ENCODE measurements around the gene CCL3. TPM values are rescaled to one million over a fixed set of nuclear protein-coding genes. Genes with fewer than 3 reads are reported as not detected.
A peak's percentile ranks its signal among the peaks of the same experiment; 100 is the strongest.

CCL3 gene
- polyA plus RNA-seq, 3 donors, result 161 to 328 (median 190) TPM

GRCh38 chr17:36092230-36092629 is 2.3 kb upstream of the CCL3 start:
- intact Hi-C loops (cut with micrococcal nuclease), result loop anchor here in 1 of 2 donors (5.0 kb wide), 1 partner anchor 120 kb away; the partner anchor contains the start of gene CCL4L2

GRCh38 chr17:36089339-36089865 is 541 bp downstream of the CCL3 start:
- no peak overlapping the region for H3K9ac ChIP-seq (ENCODE audit: insufficient read depth, low read length, poor library complexity, severe bottlenecking)
- intact Hi-C loops (cut with micrococcal nuclease), result loop anchor here in 1 of 2 donors (10.0 kb wide), 1 partner anchor 105 kb away; the partner anchor contains the start of genes CCL3L1 and CCL3L3
- 67% methylated on average over 2 of the region's 4 CpGs for WGBS (ENCODE audit: insufficient coverage)
- H3K9me3 ChIP-seq (replicated peaks in 1 of 2; ENCODE audit: control insufficient read depth in 1 of 2, insufficient read depth in 1 of 2, low read length in 2 of 2), result no peaks in the 10 kb centered on the region
- no peak for TF ChIP-seq CTCF (IDR thresholded peaks at IDR 0.05)
- H3K27ac ChIP-seq (ENCODE audit: low read depth in 1 of 2, low read length in 2 of 2), result peak overlapping the region; percentile 78 to 79
- H4K20me1 ChIP-seq (ENCODE audit: insufficient read depth, low read length), result no peaks in the 10 kb centered on the region
- peak overlapping the region in 1 of 3 experiments; percentile 47 for H3K4me3 ChIP-seq (replicated peaks in 1 of 3; ENCODE audit: low read depth in 2 of 3, low read length in 3 of 3)
- H3K36me3 Mint-ChIP-seq, result peaks cover 6% of the 10 kb centered on the region in 2 donors
- H3K27me3 ChIP-seq (ENCODE audit: control insufficient read depth in 2 of 2, insufficient read depth in 2 of 2, low read length in 2 of 2), result no peaks in the 10 kb centered on the region
- H3K27me3 Mint-ChIP-seq (ENCODE audit: low read depth in 3 of 3), result peaks cover 2 to 18% (median 4%) of the 10 kb centered on the region in 3 donors
- no peak for DNase-seq
- no peaks in the 10 kb centered on the region for H3K79me2 ChIP-seq (ENCODE audit: insufficient read depth, low read length)
- H3K4me1 ChIP-seq (ENCODE audit: control insufficient read depth in 1 of 2, insufficient read depth in 2 of 2, low read length in 2 of 2), result peaks cover 53 to 67% of the 10 kb centered on the region in 2 donors
- H3K27ac Mint-ChIP-seq, result peak overlapping the region; percentile 94 to 99 (median 97)
- H3K4me1 Mint-ChIP-seq, result peaks cover 65% of the 10 kb centered on the region
- H3K4me2 ChIP-seq (replicated peaks; ENCODE audit: extremely low read depth, low read length, poor library complexity, severe bottlenecking), result peak overlapping the region; percentile 49
- H3K9me3 Mint-ChIP-seq, result peaks cover 0 to 2% (median 0%) of the 10 kb centered on the region in 7 donors
- H2AFZ ChIP-seq (ENCODE audit: insufficient read depth, low read depth, low read length, poor library complexity, severe bottlenecking), result no peak overlapping the region
- no peaks in the 10 kb centered on the region for H3K36me3 ChIP-seq (replicated peaks in 1 of 2; ENCODE audit: control insufficient read depth in 1 of 2, insufficient read depth in 2 of 2, low read length in 2 of 2)
- H3K4me3 Mint-ChIP-seq, result peak overlapping the region; percentile 72 to 73

More at GRCh38 chr17:36092230-36092629, 2.3 kb upstream of the CCL3 start:
- Mint-ChIP-seq H3K4me1 (peaks cover 50% of the 10 kb centered on the region), H3K36me3 (peaks cover 6% of the 10 kb centered on the region in 2 donors), H3K4me3 (no peak overlapping the region), H3K9me3 (peaks cover 0 to 2% (median 0%) of the 10 kb centered on the region in 7 donors), H3K27ac (peak overlapping the region in 4 of 7 donors; percentile 19 to 83 (median 66)), H3K27me3 (ENCODE audit: low read depth in 3 of 3) (peaks cover 2 to 18% (median 4%) of the 10 kb centered on the region in 3 donors)
- Histone ChIP-seq H3K4me2 (replicated peaks; ENCODE audit: extremely low read depth, low read length, poor library complexity, severe bottlenecking) (no peak overlapping the region), H3K9me3 (replicated peaks in 1 of 2; ENCODE audit: control insufficient read depth in 1 of 2, insufficient read depth in 1 of 2, low read length in 2 of 2) (no peaks in the 10 kb centered on the region), H3K36me3 (replicated peaks in 1 of 2; ENCODE audit: control insufficient read depth in 1 of 2, insufficient read depth in 2 of 2, low read length in 2 of 2) (no peaks in the 10 kb centered on the region), H3K9ac (ENCODE audit: insufficient read depth, low read length, poor library complexity, severe bottlenecking) (no peak overlapping the region), H3K4me3 (replicated peaks in 1 of 3; ENCODE audit: low read depth in 2 of 3, low read length in 3 of 3) (no peak overlapping the region), H3K27ac (ENCODE audit: low read depth in 1 of 2, low read length in 2 of 2) (no peak overlapping the region), H4K20me1 (ENCODE audit: insufficient read depth, low read length) (no peaks in the 10 kb centered on the region), H2AFZ (ENCODE audit: insufficient read depth, low read depth, low read length, poor library complexity, severe bottlenecking) (no peak overlapping the region), H3K4me1 (ENCODE audit: control insufficient read depth in 1 of 2, insufficient read depth in 2 of 2, low read length in 2 of 2) (peaks cover 36 to 46% of the 10 kb centered on the region in 2 donors), H3K79me2 (ENCODE audit: insufficient read depth, low read length) (no peaks in the 10 kb centered on the region), H3K27me3 (ENCODE audit: control insufficient read depth in 2 of 2, insufficient read depth in 2 of 2, low read length in 2 of 2) (no peaks in the 10 kb centered on the region)
- no peak for TF ChIP-seq CTCF (IDR thresholded peaks at IDR 0.05)
- DNase-seq, result peak; percentile 36 to 89 (median 41)
- WGBS (ENCODE audit: insufficient coverage), result no CpG with 5 or more reads among the region's 4 CpGs
